MM.1S (cell line): ENCODE results near the gene SSTR1.

ENCODE experiments used
- DNase-seq: peaks from one replicate; pipeline ENCODE4 v3.0.0-alpha.2; 2015
- H2AFZ ChIP-seq: fragments of 300-600 bp; sonication (generic); 2 replicates; pipeline ENCODE4 v1.6.0; 2016; ENCODE audit warnings: antibody characterized with exemption, low read length
- H3F3A ChIP-seq: fragments of 300-600 bp; sonication (generic); 2 replicates; pipeline ENCODE4 v1.6.1; 2016; ENCODE audit warnings: mild to moderate bottlenecking, antibody characterized with exemption, low read length, moderate library complexity, mixed read lengths; ENCODE audit not compliant: insufficient read depth
- H3K27ac ChIP-seq: fragments of 300-600 bp; sonication (generic); 2 replicates; pipeline ENCODE4 v1.5.1; 2016; ENCODE audit warnings: mild to moderate bottlenecking, low read length
- H3K27me3 ChIP-seq: fragments of 300-600 bp; sonication (generic); replicated peaks from 2 replicates; pipeline ENCODE4 v1.6.0; 2016; ENCODE audit warnings: low read length; ENCODE audit not compliant: insufficient read depth
- H3K36me3 ChIP-seq: fragments of 300-600 bp; sonication (generic); replicated peaks from 2 replicates; pipeline ENCODE4 v1.6.1; 2016; ENCODE audit warnings: mild to moderate bottlenecking, low read length, mixed read lengths; ENCODE audit not compliant: insufficient read depth
- H3K4me1 ChIP-seq: fragments of 300-600 bp; sonication (generic); 2 replicates; pipeline ENCODE4 v1.6.1; 2016; ENCODE audit warnings: low read length, mixed read lengths
- H3K4me2 ChIP-seq: fragments of 300-600 bp; sonication (generic); 2 replicates; pipeline ENCODE4 v1.6.0; 2016; ENCODE audit warnings: low read depth, low read length
- H3K4me3 ChIP-seq: fragments of 300-600 bp; sonication (generic); 2 replicates; pipeline ENCODE4 v1.5.1; 2016; ENCODE audit warnings: low read length, mixed read lengths
- H3K79me2 ChIP-seq: fragments of 300-600 bp; sonication (generic); 2 replicates; pipeline ENCODE4 v1.6.1; 2016; ENCODE audit warnings: mixed run types, low read length, mixed read lengths
- H3K9ac ChIP-seq: fragments of 300-600 bp; sonication (generic); 2 replicates; pipeline ENCODE4 v1.6.1; 2016; ENCODE audit warnings: low read length, mixed read lengths
- H3K9me2 ChIP-seq: fragments of 300-600 bp; sonication (generic); replicated peaks from 2 replicates; pipeline ENCODE4 v1.6.1; 2016; ENCODE audit warnings: mild to moderate bottlenecking, low read length, mixed read lengths; ENCODE audit not compliant: insufficient read depth
- H3K9me3 ChIP-seq: fragments of 300-600 bp; sonication (generic); replicated peaks from 2 replicates; pipeline ENCODE4 v1.6.1; 2016; ENCODE audit warnings: mild to moderate bottlenecking, low read length, mixed read lengths; ENCODE audit not compliant: insufficient read depth
- H4K20me1 ChIP-seq: fragments of 300-600 bp; sonication (generic); 2 replicates; pipeline ENCODE4 v1.6.1; 2016; ENCODE audit warnings: mild to moderate bottlenecking, low read length, moderate library complexity, mixed read lengths; ENCODE audit not compliant: insufficient read depth
- EZH2 ChIP-seq: fragments of 300-600 bp; sonication (generic); optimal IDR thresholded peaks from 2 replicates; pipeline ENCODE3; 2017; ENCODE audit warnings: low read depth, mild to moderate bottlenecking, antibody characterized with exemption, low read length, mixed read lengths
- EZH2phosphoT487 ChIP-seq: fragments of 300-600 bp; sonication (generic); IDR thresholded peaks from 2 replicates; pipeline ENCODE4 v1.6.1; 2018; ENCODE audit warnings: antibody characterized with exemption, low read length
- TF ChIP-seq, protein P1 (sequence below): fragments of 300-600 bp; sonication (generic); IDR thresholded peaks from 2 replicates; pipeline ENCODE4 v1.5.1; 2016; ENCODE audit warnings: antibody characterized with exemption, low read length, mixed read lengths

Gene SSTR1

GRCh38 chr14:38255408-38255672 lies 47.6 kb downstream of the SSTR1 start:
- Histone ChIP-seq H3K79me2 (no peaks in the 10 kb centered on the region), H2AFZ (no peak overlapping the region), H3K4me2 (no peak overlapping the region), H3K9me3 (no peaks in the 10 kb centered on the region), H4K20me1 (no peaks in the 10 kb centered on the region), H3K27me3 (no peaks in the 10 kb centered on the region), H3K4me3 (no peak overlapping the region), H3F3A (no peaks in the 10 kb centered on the region), H3K27ac (no peak overlapping the region), H3K4me1 (no peaks in the 10 kb centered on the region), H3K36me3 (no peaks in the 10 kb centered on the region), H3K9me2 (no peaks in the 10 kb centered on the region), H3K9ac (no peak overlapping the region)
- TF ChIP-seq EZH2 (no peak), EZH2phosphoT487 (no peak)
- TF ChIP-seq, protein P1, sequence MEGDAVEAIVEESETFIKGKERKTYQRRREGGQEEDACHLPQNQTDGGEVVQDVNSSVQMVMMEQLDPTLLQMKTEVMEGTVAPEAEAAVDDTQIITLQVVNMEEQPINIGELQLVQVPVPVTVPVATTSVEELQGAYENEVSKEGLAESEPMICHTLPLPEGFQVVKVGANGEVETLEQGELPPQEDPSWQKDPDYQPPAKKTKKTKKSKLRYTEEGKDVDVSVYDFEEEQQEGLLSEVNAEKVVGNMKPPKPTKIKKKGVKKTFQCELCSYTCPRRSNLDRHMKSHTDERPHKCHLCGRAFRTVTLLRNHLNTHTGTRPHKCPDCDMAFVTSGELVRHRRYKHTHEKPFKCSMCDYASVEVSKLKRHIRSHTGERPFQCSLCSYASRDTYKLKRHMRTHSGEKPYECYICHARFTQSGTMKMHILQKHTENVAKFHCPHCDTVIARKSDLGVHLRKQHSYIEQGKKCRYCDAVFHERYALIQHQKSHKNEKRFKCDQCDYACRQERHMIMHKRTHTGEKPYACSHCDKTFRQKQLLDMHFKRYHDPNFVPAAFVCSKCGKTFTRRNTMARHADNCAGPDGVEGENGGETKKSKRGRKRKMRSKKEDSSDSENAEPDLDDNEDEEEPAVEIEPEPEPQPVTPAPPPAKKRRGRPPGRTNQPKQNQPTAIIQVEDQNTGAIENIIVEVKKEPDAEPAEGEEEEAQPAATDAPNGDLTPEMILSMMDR, result no peak
- no peak for DNase-seq

DNA sequence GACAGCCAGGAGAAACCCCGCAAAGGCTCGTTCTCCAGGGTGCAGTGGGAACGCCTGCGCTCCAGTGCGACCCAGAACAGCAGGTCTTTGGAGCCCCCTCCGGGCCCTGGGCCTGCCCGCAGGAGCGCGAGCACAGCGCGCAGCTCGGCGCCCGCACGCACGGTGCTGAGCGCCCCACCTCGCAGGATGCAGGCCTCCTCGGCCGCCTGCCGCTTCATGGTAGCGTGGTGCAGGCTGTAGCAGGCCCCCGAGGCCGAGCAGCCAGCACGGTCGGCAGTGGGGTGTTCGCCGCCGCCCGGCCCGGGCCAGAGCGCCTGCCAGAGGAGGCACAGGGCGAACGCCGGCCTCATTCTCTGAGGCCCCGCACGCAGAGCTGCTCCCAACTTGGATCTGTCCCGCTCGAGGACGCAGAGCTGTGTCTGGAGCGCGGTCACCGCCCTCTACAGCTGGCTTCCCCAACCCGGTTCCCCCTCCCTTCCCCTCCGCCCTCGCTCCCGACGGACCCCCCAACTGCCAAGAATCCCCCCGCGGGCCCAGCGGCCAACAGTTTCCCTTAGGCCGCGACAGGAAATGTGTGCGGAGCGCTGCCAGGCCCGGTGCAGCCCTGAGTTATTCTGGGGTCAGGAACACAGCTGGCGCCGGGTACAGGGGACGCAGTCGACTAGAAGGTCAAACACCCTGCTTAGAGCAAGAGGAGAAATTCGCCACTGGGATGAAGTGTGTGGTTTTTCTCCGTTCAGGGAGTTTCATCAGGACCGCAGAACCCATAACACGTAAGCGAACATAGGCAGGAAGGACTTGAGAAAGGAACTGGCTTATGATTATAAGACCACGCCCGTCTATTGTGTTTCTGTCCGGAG lies 48.2 kb downstream of the SSTR1 start, which contains the start of gene CLEC14A:
Gene CLEC14A (minus strand): TSS at position 421 of the 860 bp plus-strand sequence. CDS start 71 bp downstream, at position 350.
- no peak within 1 kb of the TSS for H3K4me3 ChIP-seq
- no peaks in the 10 kb centered on the region for H3K9me3 ChIP-seq
- no peaks in the 10 kb centered on the region for H3F3A ChIP-seq
- H2AFZ ChIP-seq, result no peak within 1 kb of the TSS
- no peak for DNase-seq
- H3K27ac ChIP-seq, result no peak within 1 kb of the TSS
- H4K20me1 ChIP-seq, result no peaks in the 10 kb centered on the region
- no peaks in the 10 kb centered on the region for H3K9me2 ChIP-seq
- no peak for TF ChIP-seq EZH2phosphoT487
- no peak for TF ChIP-seq EZH2
- TF ChIP-seq, protein P1, result no peak
- H3K9ac ChIP-seq, result no peak within 1 kb of the TSS
- H3K4me1 ChIP-seq, result no peaks in the 10 kb centered on the region
- H3K79me2 ChIP-seq, result no peaks in the 10 kb centered on the region
- no peak within 1 kb of the TSS for H3K4me2 ChIP-seq
- no peaks in the 10 kb centered on the region for H3K36me3 ChIP-seq
- H3K27me3 ChIP-seq, result no peaks in the 10 kb centered on the region

DNA sequence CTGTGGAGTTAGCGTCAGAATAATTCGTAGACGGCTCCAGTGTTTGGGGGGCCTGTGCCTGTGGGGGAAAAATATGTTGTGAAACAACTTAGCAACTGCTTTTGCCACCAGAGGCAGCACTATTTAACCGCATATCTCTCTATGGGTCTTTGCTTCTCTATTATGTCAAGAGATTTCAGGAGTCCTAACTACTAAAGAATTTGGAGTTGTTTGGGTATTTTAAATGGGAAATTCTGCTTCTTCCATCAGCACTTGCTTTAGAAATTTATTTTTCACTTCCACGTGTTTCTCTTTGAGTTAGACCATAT lies 48.8 kb downstream of the SSTR1 start:
- TF ChIP-seq EZH2phosphoT487 (no peak), EZH2 (no peak)
- TF ChIP-seq, protein P1, result no peak
- DNase-seq, result no peak
- no peaks in the 10 kb centered on the region for H3K9me2 ChIP-seq
- H3K4me2 ChIP-seq, result no peak overlapping the region
- no peaks in the 10 kb centered on the region for H3K9me3 ChIP-seq
- no peaks in the 10 kb centered on the region for H3K36me3 ChIP-seq
- H2AFZ ChIP-seq, result no peak overlapping the region
- no peaks in the 10 kb centered on the region for H4K20me1 ChIP-seq
- no peaks in the 10 kb centered on the region for H3K4me1 ChIP-seq
- H3K4me3 ChIP-seq, result no peak overlapping the region
- H3K79me2 ChIP-seq, result no peaks in the 10 kb centered on the region
- H3K9ac ChIP-seq, result no peak overlapping the region
- no peaks in the 10 kb centered on the region for H3K27me3 ChIP-seq
- no peaks in the 10 kb centered on the region for H3F3A ChIP-seq
- no peak overlapping the region for H3K27ac ChIP-seq
